VCaP (cell line): ENCODE results near the gene ANXA2.
A peak's percentile ranks its signal among the peaks of the same experiment; 100 is the strongest.

Experiments used
- H3K27ac ChIP-seq: fragments of 450-650 bp; 2 replicates; pipeline ENCODE4 v1.5.1; 2017
- CTCF ChIP-seq: fragments of 450-650 bp; conservative IDR thresholded peaks from 2 replicates; pipeline ENCODE4 v1.5.1; 2017; ENCODE audit warnings: mild to moderate bottlenecking, moderate library complexity

ANXA2 gene

GRCh38 chr15:60399246-60399915 is 1.6 kb upstream of the ANXA2 start:
- no peak overlapping the region for H3K27ac ChIP-seq
- no peak for TF ChIP-seq CTCF

GRCh38 chr15:60396958-60397771 is 621 bp downstream of the ANXA2 start:
- TF ChIP-seq CTCF: no peak
- peak overlapping the region; percentile 67; the same call in 1 of the 2 replicates for H3K27ac ChIP-seq

- no peak for TF ChIP-seq CTCF
- peak overlapping the region; percentile 67; the same call in 1 of the 2 replicates for H3K27ac ChIP-seq
These were observed 1.2 kb downstream of the ANXA2 start for GRCh38 chr15:60396560-60396957.

- no peak for TF ChIP-seq CTCF
- no peak overlapping the region for H3K27ac ChIP-seq
These were observed 1.7 kb downstream of the ANXA2 start for GRCh38 chr15:60396100-60396499.

GRCh38 chr15:60395276-60396011 is 2.3 kb downstream of the ANXA2 start:
- no peak for TF ChIP-seq CTCF
- peak overlapping the region; percentile 79; the same call in 1 of the 2 replicates for H3K27ac ChIP-seq

- TF ChIP-seq CTCF: no peak
- H3K27ac ChIP-seq: peak overlapping the region; percentile 79
These were observed 3.1 kb downstream of the ANXA2 start for GRCh38 chr15:60394689-60395097.
